ENCODE results near the gene ZNF358. TPM values are rescaled to one million over a fixed set of nuclear protein-coding genes. Genes with fewer than 3 reads are reported as not detected.

Gene ZNF358
- total RNA-seq (2014; rRNA removed; shearing (Covaris generic); ENCODE audit: low replicate concordance) = not detected in 2 replicates

DNA sequence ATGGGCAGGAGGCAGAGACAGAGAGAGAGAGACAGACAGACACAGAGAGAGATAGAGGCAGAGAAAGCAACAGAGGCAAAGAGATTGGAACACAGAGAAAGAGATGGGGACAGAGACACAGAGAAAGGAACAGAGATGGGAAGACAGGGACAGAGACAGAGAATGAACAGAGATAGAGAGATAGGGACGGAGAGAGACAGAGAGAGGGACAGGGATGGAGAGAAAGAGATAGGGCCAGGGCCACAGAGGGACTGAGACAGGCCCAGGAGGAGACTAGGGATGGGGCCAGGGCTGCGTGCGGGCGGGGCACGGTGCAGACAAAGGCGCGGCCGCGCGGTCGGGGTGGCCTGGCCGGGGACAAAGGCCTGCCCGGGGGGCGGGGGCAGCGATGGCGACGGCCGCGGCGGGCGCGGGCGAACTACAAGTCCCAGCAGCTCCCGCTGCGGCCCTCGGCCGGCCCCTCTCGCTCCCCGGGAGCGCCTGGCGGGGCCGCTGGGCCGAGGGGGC is at the start of gene ZNF358:
ZNF358 (plus strand) TSS at position 459 of the 507 bp plus-strand sequence. CDS start 3,140 bp downstream, outside the sequence.
- Histone ChIP-seq H4K20me1 (ENCODE audit: insufficient read depth, low read depth, low read length) (no peaks in the 10 kb centered on the region), H3K27ac (ENCODE audit: low read length) (no peak within 1 kb of the TSS), H3K4me2 (ENCODE audit: low read depth, low read length, poor library complexity, severe bottlenecking) (no peak within 1 kb of the TSS), H3K9me3 (ENCODE audit: low read length) (no peaks in the 10 kb centered on the region), H3K27me3 (ENCODE audit: low read length) (no peaks in the 10 kb centered on the region), H2AFZ (ENCODE audit: low read length) (no peak within 1 kb of the TSS), H3K4me3 (ENCODE audit: low read length) (no peak within 1 kb of the TSS), H3K9me2 (replicated peaks; ENCODE audit: insufficient read depth, low read length) (no peaks in the 10 kb centered on the region), H3K9ac (ENCODE audit: low read length) (no peak within 1 kb of the TSS), H3K36me3 (ENCODE audit: insufficient read depth, low read length) (no peaks in the 10 kb centered on the region), H3K79me2 (ENCODE audit: low read length) (no peaks in the 10 kb centered on the region), H3K4me1 (ENCODE audit: low read length) (no peaks in the 10 kb centered on the region)
- DNase-seq = no peak

DNA sequence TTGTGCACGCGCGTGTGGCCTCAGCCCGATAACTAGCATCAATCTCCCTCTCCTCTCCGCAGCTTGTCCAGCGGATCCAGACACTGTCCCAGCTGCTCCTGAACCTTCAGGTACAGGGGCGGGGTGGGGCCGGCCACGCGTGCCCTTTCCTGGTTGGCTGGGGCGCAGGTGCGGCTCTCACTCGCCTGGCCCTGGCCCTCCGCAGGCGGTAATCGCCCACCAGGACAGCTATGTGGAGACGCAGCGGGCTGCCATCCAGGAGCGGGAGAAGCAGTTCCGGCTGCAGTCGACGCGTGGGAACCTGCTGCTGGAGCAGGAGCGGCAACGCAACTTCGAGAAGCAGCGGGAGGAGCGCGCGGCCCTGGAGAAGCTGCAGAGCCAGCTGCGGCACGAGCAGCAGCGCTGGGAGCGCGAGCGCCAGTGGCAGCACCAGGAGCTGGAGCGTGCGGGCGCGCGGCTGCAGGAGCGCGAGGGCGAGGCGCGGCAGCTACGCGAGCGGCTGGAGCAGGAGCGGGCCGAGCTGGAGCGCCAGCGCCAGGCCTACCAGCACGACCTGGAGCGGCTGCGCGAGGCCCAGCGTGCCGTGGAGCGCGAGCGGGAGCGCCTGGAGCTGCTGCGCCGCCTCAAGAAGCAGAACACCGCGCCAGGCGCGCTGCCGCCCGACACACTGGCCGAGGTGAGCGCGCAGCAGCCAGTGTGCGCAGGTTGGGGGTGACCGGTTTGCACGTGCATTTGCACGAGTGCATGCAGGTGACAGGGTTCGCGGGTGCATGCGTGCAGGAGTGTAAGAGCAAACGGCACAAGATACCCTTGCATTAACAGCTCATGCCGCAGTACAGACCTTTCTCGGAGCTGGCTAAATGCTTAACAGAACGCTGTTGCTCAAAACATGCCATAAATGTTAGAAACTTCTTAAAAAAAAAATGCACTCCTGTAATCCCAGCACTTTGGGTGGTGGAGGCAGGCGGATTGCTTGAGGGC is 48.6 kb upstream of the ZNF358 start:
- no peaks in the 10 kb centered on the region for H3K27me3 ChIP-seq (ENCODE audit: low read length)
- H3K36me3 ChIP-seq (ENCODE audit: insufficient read depth, low read length) = no peaks in the 10 kb centered on the region
- no peak for DNase-seq
- H4K20me1 ChIP-seq (ENCODE audit: insufficient read depth, low read depth, low read length) = no peaks in the 10 kb centered on the region
- H3K79me2 ChIP-seq (ENCODE audit: low read length) = no peaks in the 10 kb centered on the region
- no peaks in the 10 kb centered on the region for H3K9me2 ChIP-seq (replicated peaks; ENCODE audit: insufficient read depth, low read length)
- no peak overlapping the region for H3K27ac ChIP-seq (ENCODE audit: low read length)
- no peak overlapping the region for H2AFZ ChIP-seq (ENCODE audit: low read length)
- no peaks in the 10 kb centered on the region for H3K4me1 ChIP-seq (ENCODE audit: low read length)
- no peaks in the 10 kb centered on the region for H3K9me3 ChIP-seq (ENCODE audit: low read length)
- H3K4me3 ChIP-seq (ENCODE audit: low read length) = no peak overlapping the region
- H3K9ac ChIP-seq (ENCODE audit: low read length) = no peak overlapping the region
- H3K4me2 ChIP-seq (ENCODE audit: low read depth, low read length, poor library complexity, severe bottlenecking) = no peak overlapping the region

DNA sequence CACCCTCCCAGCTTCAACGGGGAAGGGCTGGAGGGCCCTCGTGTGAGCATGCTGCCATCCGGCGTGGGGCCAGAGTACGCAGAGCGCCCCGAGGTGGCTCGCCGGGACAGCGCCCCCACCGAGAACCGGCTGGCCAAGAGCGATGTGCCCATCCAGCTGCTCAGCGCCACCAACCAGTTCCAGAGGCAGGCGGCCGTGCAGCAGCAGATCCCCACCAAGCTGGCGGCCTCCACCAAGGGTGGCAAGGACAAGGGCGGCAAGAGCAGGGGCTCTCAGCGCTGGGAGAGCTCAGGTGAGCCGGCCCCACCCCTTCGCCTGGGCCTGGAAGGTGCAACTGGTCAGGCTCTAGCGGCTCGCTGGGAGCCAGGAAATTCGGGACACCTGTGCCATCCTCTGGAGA is 47.1 kb upstream of the ZNF358 start:
- Histone ChIP-seq H3K36me3 (ENCODE audit: insufficient read depth, low read length) (no peaks in the 10 kb centered on the region), H4K20me1 (ENCODE audit: insufficient read depth, low read depth, low read length) (no peaks in the 10 kb centered on the region), H3K79me2 (ENCODE audit: low read length) (no peaks in the 10 kb centered on the region), H3K9ac (ENCODE audit: low read length) (no peak overlapping the region), H3K9me3 (ENCODE audit: low read length) (no peaks in the 10 kb centered on the region), H2AFZ (ENCODE audit: low read length) (no peak overlapping the region), H3K4me1 (ENCODE audit: low read length) (peaks cover 3% of the 10 kb centered on the region; the same call in 1 of the 2 replicates), H3K9me2 (replicated peaks; ENCODE audit: insufficient read depth, low read length) (no peaks in the 10 kb centered on the region), H3K4me3 (ENCODE audit: low read length) (no peak overlapping the region), H3K27me3 (ENCODE audit: low read length) (no peaks in the 10 kb centered on the region), H3K27ac (ENCODE audit: low read length) (no peak overlapping the region), H3K4me2 (ENCODE audit: low read depth, low read length, poor library complexity, severe bottlenecking) (no peak overlapping the region)
- no peak for DNase-seq

DNA sequence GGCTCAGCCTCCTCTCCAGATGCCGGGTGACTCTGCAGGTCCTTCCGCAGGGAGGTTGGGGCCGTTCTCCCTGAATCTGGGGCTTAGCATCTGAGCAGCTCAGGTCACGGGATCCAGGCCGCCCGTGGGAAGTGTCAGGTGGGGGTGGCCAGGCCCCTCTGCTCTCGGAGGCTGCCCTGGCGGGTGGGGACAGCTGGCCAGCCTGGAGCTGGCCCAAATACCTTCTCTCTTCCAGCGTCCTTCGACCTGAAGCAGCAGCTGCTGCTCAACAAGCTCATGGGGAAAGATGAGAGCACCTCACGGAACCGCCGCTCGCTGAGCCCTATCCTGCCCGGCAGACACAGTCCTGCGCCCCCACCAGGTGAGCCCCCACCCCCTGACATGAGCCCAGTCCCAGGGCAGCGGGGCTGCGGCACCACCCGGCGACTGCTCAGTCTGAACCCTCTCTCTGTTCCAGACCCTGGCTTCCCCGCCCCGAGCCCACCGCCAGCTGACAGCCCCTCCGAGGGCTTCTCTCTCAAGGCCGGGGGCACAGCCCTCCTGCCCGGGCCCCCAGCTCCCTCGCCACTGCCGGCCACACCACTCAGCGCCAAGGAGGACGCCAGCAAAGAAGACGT is 46.1 kb upstream of the ZNF358 start:
- Histone ChIP-seq H3K4me1 (ENCODE audit: low read length) (peaks cover 3% of the 10 kb centered on the region; the same call in 1 of the 2 replicates), H3K4me2 (ENCODE audit: low read depth, low read length, poor library complexity, severe bottlenecking) (no peak overlapping the region), H3K27ac (ENCODE audit: low read length) (no peak overlapping the region), H4K20me1 (ENCODE audit: insufficient read depth, low read depth, low read length) (no peaks in the 10 kb centered on the region), H3K4me3 (ENCODE audit: low read length) (no peak overlapping the region), H3K79me2 (ENCODE audit: low read length) (no peaks in the 10 kb centered on the region), H2AFZ (ENCODE audit: low read length) (no peak overlapping the region), H3K9me2 (replicated peaks; ENCODE audit: insufficient read depth, low read length) (no peaks in the 10 kb centered on the region), H3K9me3 (ENCODE audit: low read length) (no peaks in the 10 kb centered on the region), H3K36me3 (ENCODE audit: insufficient read depth, low read length) (no peaks in the 10 kb centered on the region), H3K27me3 (ENCODE audit: low read length) (no peaks in the 10 kb centered on the region), H3K9ac (ENCODE audit: low read length) (no peak overlapping the region)
- no peak for DNase-seq

DNA sequence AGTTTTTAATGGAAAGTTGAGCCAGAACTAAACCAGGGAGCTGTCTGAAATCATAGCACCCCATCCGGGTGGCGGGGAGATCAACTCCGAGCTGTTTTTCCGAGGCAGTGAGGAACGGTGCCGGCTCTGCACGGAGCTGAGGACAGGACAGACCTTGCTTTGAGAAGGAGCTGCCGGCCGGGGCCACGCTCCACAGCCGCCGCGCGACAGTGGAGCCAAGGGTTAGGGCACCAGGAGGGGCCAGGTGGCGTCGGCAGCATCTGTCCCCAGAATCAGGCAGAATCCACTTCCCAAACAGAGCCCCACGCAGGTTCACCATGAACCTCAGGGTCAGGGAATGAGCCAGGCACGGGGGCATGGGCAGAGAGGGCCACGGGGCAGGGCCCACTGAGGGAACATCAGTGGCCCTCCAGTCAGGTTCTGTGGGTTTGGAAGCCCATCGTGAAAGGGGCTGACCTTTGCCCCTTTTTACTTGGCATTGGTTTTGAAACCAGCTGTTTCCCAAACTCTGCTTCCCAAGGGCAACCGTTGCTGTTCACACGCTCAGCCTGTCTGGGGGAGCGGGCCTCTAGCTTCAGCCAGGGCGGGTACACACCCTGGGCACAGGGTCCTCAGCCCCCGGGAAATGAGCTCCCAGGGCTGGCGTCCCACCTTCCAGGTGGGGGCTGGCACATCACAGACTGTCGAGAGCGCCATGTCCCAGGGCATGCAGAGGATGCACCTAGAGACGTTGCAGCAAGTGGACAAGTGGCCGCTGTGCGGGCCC is 45.2 kb upstream of the ZNF358 start:
- H3K9me3 ChIP-seq (ENCODE audit: low read length) = no peaks in the 10 kb centered on the region
- DNase-seq = no peak
- no peak overlapping the region for H3K4me3 ChIP-seq (ENCODE audit: low read length)
- no peaks in the 10 kb centered on the region for H3K36me3 ChIP-seq (ENCODE audit: insufficient read depth, low read length)
- H3K4me2 ChIP-seq (ENCODE audit: low read depth, low read length, poor library complexity, severe bottlenecking) = no peak overlapping the region
- no peaks in the 10 kb centered on the region for H3K27me3 ChIP-seq (ENCODE audit: low read length)
- H3K27ac ChIP-seq (ENCODE audit: low read length) = no peak overlapping the region
- no peaks in the 10 kb centered on the region for H3K79me2 ChIP-seq (ENCODE audit: low read length)
- H4K20me1 ChIP-seq (ENCODE audit: insufficient read depth, low read depth, low read length) = no peaks in the 10 kb centered on the region
- no peak overlapping the region for H2AFZ ChIP-seq (ENCODE audit: low read length)
- no peak overlapping the region for H3K9ac ChIP-seq (ENCODE audit: low read length)
- H3K9me2 ChIP-seq (replicated peaks; ENCODE audit: insufficient read depth, low read length) = no peaks in the 10 kb centered on the region
- peaks cover 3% of the 10 kb centered on the region; the same call in 1 of the 2 replicates for H3K4me1 ChIP-seq (ENCODE audit: low read length)

DNA sequence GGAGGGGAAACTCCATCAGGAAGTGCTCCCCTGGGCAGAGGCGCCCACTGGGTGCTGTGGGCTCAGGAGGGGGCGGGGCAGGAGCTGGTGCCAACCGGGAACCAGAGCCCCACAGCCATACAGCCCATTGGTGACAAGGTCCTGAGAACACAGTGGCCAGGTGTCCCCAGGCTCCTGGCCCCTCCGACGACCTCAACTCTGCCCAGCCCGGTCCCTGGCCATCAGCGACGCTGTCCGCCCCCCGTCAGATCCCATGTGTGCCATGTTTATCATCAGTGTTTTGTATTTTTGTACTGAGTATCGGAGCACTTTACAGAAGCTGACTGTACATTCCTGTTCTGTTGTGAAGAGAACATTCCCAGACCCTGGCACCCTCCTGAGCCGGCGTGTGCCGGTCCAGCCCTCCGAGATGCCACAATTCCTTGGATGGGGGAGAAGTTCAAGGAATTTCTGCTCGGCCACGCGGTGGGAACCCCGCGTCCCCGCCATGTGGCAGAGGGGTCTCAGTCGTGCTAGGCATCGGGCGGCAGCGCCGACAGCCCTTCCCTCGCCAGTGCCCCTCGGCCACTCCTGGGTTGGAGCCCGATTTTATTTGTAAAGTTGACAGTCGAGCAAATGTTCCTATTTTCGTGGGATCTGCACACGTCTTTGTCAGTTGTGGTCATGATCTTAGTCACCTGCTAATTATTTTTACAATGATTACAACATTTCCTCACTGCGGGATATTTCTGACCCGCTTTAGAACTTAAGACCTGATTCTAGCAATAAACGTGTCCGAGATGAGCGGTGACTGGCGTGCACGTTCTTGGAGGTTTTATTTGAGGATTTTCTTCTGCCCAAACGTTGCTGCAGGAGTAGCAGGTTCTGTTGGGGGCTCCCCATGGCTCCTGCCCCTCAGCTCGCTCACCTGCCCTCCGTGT is 43.9 kb upstream of the ZNF358 start:
- Histone ChIP-seq H3K4me3 (ENCODE audit: low read length) (no peak overlapping the region), H3K9me3 (ENCODE audit: low read length) (no peaks in the 10 kb centered on the region), H3K27me3 (ENCODE audit: low read length) (no peaks in the 10 kb centered on the region), H3K79me2 (ENCODE audit: low read length) (no peaks in the 10 kb centered on the region), H3K9ac (ENCODE audit: low read length) (no peak overlapping the region), H3K4me1 (ENCODE audit: low read length) (peaks cover 3% of the 10 kb centered on the region; the same call in 1 of the 2 replicates), H3K27ac (ENCODE audit: low read length) (no peak overlapping the region), H2AFZ (ENCODE audit: low read length) (no peak overlapping the region), H3K36me3 (ENCODE audit: insufficient read depth, low read length) (no peaks in the 10 kb centered on the region), H4K20me1 (ENCODE audit: insufficient read depth, low read depth, low read length) (no peaks in the 10 kb centered on the region), H3K4me2 (ENCODE audit: low read depth, low read length, poor library complexity, severe bottlenecking) (no peak overlapping the region), H3K9me2 (replicated peaks; ENCODE audit: insufficient read depth, low read length) (no peaks in the 10 kb centered on the region)
- no peak for DNase-seq

DNA sequence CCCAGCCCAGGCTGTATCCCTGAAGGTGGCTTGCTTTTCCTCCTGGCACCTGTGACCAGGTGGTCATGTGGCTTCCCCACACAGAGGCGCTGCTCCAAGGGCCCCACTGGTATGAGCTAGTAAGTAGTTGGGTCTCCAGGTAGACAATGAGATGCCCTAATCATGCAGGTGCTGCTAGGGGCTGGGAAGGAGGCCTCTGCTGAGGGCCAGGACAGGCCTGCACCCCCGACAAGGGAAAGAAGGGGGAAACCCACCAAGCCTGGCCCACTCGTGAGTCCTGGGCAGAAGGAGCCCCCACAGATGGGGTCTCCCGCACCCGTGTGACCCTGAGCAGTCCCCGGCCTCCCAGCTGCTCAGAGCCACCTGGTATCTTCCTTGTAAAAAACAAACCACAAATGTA is 40.2 kb upstream of the ZNF358 start:
- H3K9me2 ChIP-seq (replicated peaks; ENCODE audit: insufficient read depth, low read length) = no peaks in the 10 kb centered on the region
- H3K4me1 ChIP-seq (ENCODE audit: low read length) = peaks cover 3% of the 10 kb centered on the region; the same call in 1 of the 2 replicates
- no peak overlapping the region for H3K4me2 ChIP-seq (ENCODE audit: low read depth, low read length, poor library complexity, severe bottlenecking)
- H2AFZ ChIP-seq (ENCODE audit: low read length) = no peak overlapping the region
- no peak overlapping the region for H3K9ac ChIP-seq (ENCODE audit: low read length)
- H3K36me3 ChIP-seq (ENCODE audit: insufficient read depth, low read length) = no peaks in the 10 kb centered on the region
- H4K20me1 ChIP-seq (ENCODE audit: insufficient read depth, low read depth, low read length) = no peaks in the 10 kb centered on the region
- H3K27me3 ChIP-seq (ENCODE audit: low read length) = no peaks in the 10 kb centered on the region
- no peak overlapping the region for H3K4me3 ChIP-seq (ENCODE audit: low read length)
- no peaks in the 10 kb centered on the region for H3K9me3 ChIP-seq (ENCODE audit: low read length)
- H3K79me2 ChIP-seq (ENCODE audit: low read length) = no peaks in the 10 kb centered on the region
- H3K27ac ChIP-seq (ENCODE audit: low read length) = no peak overlapping the region
- no peak for DNase-seq

Data from Karpas-422 (cell line).